Keratinocyte (primary cell): Measurements from ENCODE around the gene ACYP1. TPM values are rescaled to one million over a fixed set of nuclear protein-coding genes. Genes with fewer than 3 reads are reported as not detected.

Source experiments
- DNase-seq: peaks from one replicate; pipeline ENCODE4 v3.0.0-alpha.2; 2011; ENCODE audit warnings: low read depth, missing footprints, low spot score
- FAIRE-seq: peaks from 2 replicates; lab custom pipeline; 2011; peaks lifted over from hg19 to GRCh38; lab: Jason Lieb, UNC
- H2AFZ ChIP-seq: 2 replicates; pipeline ENCODE4 v1.6.0; 2012; ENCODE audit warnings: low read length, control low read depth, inconsistent platforms; ENCODE audit not compliant: control insufficient read depth
- H3K27ac ChIP-seq: 2 replicates; pipeline ENCODE4 v1.5.1; 2011; ENCODE audit warnings: low read length; ENCODE audit not compliant: control insufficient read depth, insufficient read depth
- H3K27me3 ChIP-seq: 3 replicates; pipeline ENCODE4 v1.6.0; 2011; ENCODE audit warnings: low read length; ENCODE audit not compliant: control insufficient read depth, insufficient read depth; ENCODE audit errors: extremely low read depth
- H3K36me3 ChIP-seq, 2 experiments: 2 replicates in 1 of 2; 3 replicates in 1 of 2; pipeline ENCODE4 v1.5.1; 2011; ENCODE audit warnings: low read length in 2 of 2, mild to moderate bottlenecking in 1 of 2; ENCODE audit not compliant: control insufficient read depth in 2 of 2, insufficient read depth in 2 of 2; ENCODE audit errors: extremely low read depth in 1 of 2
- H3K4me1 ChIP-seq: 3 replicates; pipeline ENCODE4 v1.5.1; 2011; ENCODE audit warnings: low read length; ENCODE audit not compliant: control insufficient read depth, insufficient read depth; ENCODE audit errors: extremely low read depth
- H3K4me2 ChIP-seq: 3 replicates; pipeline ENCODE4 v1.6.0; 2011; ENCODE audit warnings: low read depth, low read length; ENCODE audit not compliant: control insufficient read depth, insufficient read depth; ENCODE audit errors: extremely low read depth
- H3K4me3 ChIP-seq, 3 experiments: fragments of 200-600 bp in 1 of 3; sonication (generic) in 1 of 3; 2 replicates in 2 of 3; 3 replicates in 1 of 3; pipeline ENCODE4 v1.5.1; 2011 to 2016; ENCODE audit warnings: low read length in 3 of 3, mild to moderate bottlenecking in 3 of 3, control low read depth in 2 of 3, inconsistent platforms in 1 of 3, low read depth in 1 of 3, mixed read lengths in 1 of 3, mixed run types in 1 of 3, moderate library complexity in 1 of 3; ENCODE audit not compliant: control insufficient read depth in 2 of 3, insufficient read depth in 2 of 3; ENCODE audit errors: extremely low read depth in 1 of 3
- H3K79me2 ChIP-seq: 2 replicates; pipeline ENCODE4 v1.6.0; 2012; ENCODE audit warnings: low read length; ENCODE audit not compliant: control insufficient read depth, insufficient read depth
- H3K9ac ChIP-seq: 3 replicates; pipeline ENCODE4 v1.6.0; 2011; ENCODE audit warnings: low read length; ENCODE audit not compliant: control insufficient read depth, insufficient read depth; ENCODE audit errors: extremely low read depth
- H3K9me1 ChIP-seq: 3 replicates; pipeline ENCODE4 v1.6.0; 2011; ENCODE audit warnings: low read length; ENCODE audit not compliant: control insufficient read depth, insufficient read depth; ENCODE audit errors: extremely low read depth
- H3K9me3 ChIP-seq: 2 replicates; pipeline ENCODE4 v1.5.1; 2012; ENCODE audit warnings: low read depth, low read length; ENCODE audit not compliant: control insufficient read depth
- H4K20me1 ChIP-seq: 3 replicates; pipeline ENCODE4 v1.6.0; 2011; ENCODE audit warnings: low read length; ENCODE audit not compliant: control insufficient read depth, insufficient read depth; ENCODE audit errors: extremely low read depth
- EZH2 ChIP-seq: IDR thresholded peaks from one replicate; pipeline ENCODE4 v1.6.1; 2012; ENCODE audit warnings: inconsistent platforms, mild to moderate bottlenecking, low read length, moderate library complexity
- dilution Hi-C: fragments of 300-500 bp; cut with MboI; formaldehyde crosslinking; loops from one replicate; pipeline ENCODE4 v1.7.0; 2020; ENCODE audit warnings: low sequenced_read_pairs; ENCODE audit not compliant: extremely low pct_ligation_motif_present
- polyA plus RNA-seq, 5 experiments: library from polyadenylated mRNA; depleted of rRNA in 3 of 5; stranded (reverse) in 3 of 5; stranded (forward) in 1 of 5; unstranded in 1 of 5; fragments of >200 nt; gene quantifications; 1 replicate in 1 of 5; 2 replicates in 3 of 5; 3 replicates in 1 of 5; pipeline versions ENCODE4 v1.2.1 to v1.2.3, GENCODE V29; 2011 to 2012; ENCODE audit warnings: missing spikeins in 2 of 5, low read depth in 1 of 5, low replicate concordance in 1 of 5
- TF ChIP-seq, protein P1 (sequence below), 3 experiments: IDR thresholded peaks in 1 of 3; conservative IDR thresholded peaks in 1 of 3; optimal IDR thresholded peaks in 1 of 3; 2 replicates in 2 of 3; 3 replicates in 1 of 3; pipeline versions ENCODE3 to v1.5.1; 2011; ENCODE audit warnings: low read length in 3 of 3, mild to moderate bottlenecking in 3 of 3, moderate library complexity in 2 of 3, control low read depth in 1 of 3, inconsistent platforms in 1 of 3; ENCODE audit not compliant: insufficient read depth in 2 of 3; ENCODE audit errors: extremely low read depth in 1 of 3

Gene ACYP1
- polyA plus RNA-seq, 1 donor (not counting 4 experiments of a cell fraction or from before 2014, with no cell fraction given) = 32.9 TPM

DNA sequence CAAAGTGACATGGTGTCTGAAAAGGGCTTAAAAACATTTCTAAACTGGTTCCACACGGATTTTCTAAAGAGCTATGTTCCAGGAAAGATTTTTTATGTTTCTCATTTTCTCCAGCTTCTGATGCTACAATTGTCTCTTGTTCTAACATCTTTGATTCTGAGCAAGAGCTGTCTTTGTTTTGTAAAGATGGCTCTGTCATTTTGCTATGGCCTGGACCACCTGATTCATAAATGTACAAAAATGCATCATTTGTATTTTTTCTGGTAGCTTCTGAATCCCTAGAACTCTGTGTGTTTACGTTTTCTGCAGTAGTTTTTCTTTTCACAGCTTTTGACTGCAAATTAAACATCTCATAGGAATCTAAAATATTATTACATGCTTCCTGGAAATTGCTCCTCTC is 15.7 kb downstream of the ACYP1 start:
- H3K9me1 ChIP-seq = no peaks in the 10 kb centered on the region
- H2AFZ ChIP-seq = no peak overlapping the region
- no peak overlapping the region for H3K4me2 ChIP-seq
- peaks cover 18% of the 10 kb centered on the region for H3K4me1 ChIP-seq
- FAIRE-seq (no peak), DNase-seq (no peak)
- H3K79me2 ChIP-seq = peaks cover 3% of the 10 kb centered on the region
- dilution Hi-C loops = no loop called here
- H4K20me1 ChIP-seq = no peaks in the 10 kb centered on the region
- peaks cover 3 to 8% of the 10 kb centered on the region in 2 experiments for H3K36me3 ChIP-seq
- no peak for TF ChIP-seq EZH2
- TF ChIP-seq, protein P1, sequence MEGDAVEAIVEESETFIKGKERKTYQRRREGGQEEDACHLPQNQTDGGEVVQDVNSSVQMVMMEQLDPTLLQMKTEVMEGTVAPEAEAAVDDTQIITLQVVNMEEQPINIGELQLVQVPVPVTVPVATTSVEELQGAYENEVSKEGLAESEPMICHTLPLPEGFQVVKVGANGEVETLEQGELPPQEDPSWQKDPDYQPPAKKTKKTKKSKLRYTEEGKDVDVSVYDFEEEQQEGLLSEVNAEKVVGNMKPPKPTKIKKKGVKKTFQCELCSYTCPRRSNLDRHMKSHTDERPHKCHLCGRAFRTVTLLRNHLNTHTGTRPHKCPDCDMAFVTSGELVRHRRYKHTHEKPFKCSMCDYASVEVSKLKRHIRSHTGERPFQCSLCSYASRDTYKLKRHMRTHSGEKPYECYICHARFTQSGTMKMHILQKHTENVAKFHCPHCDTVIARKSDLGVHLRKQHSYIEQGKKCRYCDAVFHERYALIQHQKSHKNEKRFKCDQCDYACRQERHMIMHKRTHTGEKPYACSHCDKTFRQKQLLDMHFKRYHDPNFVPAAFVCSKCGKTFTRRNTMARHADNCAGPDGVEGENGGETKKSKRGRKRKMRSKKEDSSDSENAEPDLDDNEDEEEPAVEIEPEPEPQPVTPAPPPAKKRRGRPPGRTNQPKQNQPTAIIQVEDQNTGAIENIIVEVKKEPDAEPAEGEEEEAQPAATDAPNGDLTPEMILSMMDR (optimal IDR thresholded peaks at IDR 0.05 in 1 of 3, IDR thresholded peaks at IDR 0.05 in 1 of 3, conservative IDR thresholded peaks at IDR 0.05 in 1 of 3; ENCODE audit: extremely low read depth in 1 of 3, insufficient read depth in 2 of 3, low read length in 3 of 3) = no peak
- H3K4me3 ChIP-seq = no peak overlapping the region
- no peak overlapping the region for H3K27ac ChIP-seq
- no peaks in the 10 kb centered on the region for H3K9me3 ChIP-seq
- no peak overlapping the region for H3K9ac ChIP-seq
- no peaks in the 10 kb centered on the region for H3K27me3 ChIP-seq

DNA sequence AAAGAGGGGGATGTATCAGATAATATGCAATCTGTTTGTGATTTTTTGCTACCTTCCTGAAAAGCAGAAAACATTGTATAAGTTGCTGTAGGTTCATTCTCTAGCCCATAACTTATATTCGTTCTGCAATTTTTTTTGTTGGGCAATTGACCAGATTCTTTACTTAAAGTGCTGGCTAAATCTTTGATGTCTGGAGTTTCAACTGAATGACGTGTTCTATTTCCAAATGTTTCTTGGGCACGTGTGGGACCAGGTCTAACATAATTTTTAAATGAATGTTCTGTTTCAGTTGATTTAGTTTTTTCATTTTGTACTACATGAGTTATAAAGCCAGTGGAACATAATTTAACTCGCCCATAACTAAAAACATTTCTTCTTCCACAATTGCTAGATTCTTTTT is 16.3 kb downstream of the ACYP1 start:
- DNase-seq (no peak), FAIRE-seq (no peak)
- no peaks in the 10 kb centered on the region for H3K9me1 ChIP-seq
- dilution Hi-C loops = no loop called here
- H3K9me3 ChIP-seq = no peaks in the 10 kb centered on the region
- H3K4me1 ChIP-seq = peaks cover 18% of the 10 kb centered on the region
- no peak overlapping the region for H3K4me3 ChIP-seq
- H3K36me3 ChIP-seq = peaks cover 3 to 8% of the 10 kb centered on the region in 2 experiments
- no peak for TF ChIP-seq EZH2
- TF ChIP-seq, protein P1 (optimal IDR thresholded peaks at IDR 0.05 in 1 of 3, IDR thresholded peaks at IDR 0.05 in 1 of 3, conservative IDR thresholded peaks at IDR 0.05 in 1 of 3; ENCODE audit: extremely low read depth in 1 of 3, insufficient read depth in 2 of 3, low read length in 3 of 3) = no peak
- no peak overlapping the region for H3K9ac ChIP-seq
- H4K20me1 ChIP-seq = no peaks in the 10 kb centered on the region
- H2AFZ ChIP-seq = no peak overlapping the region
- H3K79me2 ChIP-seq = peaks cover 3% of the 10 kb centered on the region
- H3K27ac ChIP-seq = no peak overlapping the region
- no peak overlapping the region for H3K4me2 ChIP-seq
- H3K27me3 ChIP-seq = no peaks in the 10 kb centered on the region
